GM19328 (cell line): ENCODE data around the gene NANOG.
"Not testable (repeated sequence)": the region's sequence is repeated elsewhere in the genome, so short reads cannot be mapped to it uniquely, and the experiment has no call there.

Experiments
- ATAC-seq: cut with Tn5 transposase; IDR thresholded peaks from one replicate; pipeline ENCODE4 v1.9.1; 2021; ENCODE audit warnings: mild to moderate bottlenecking, moderate library complexity; ENCODE audit not compliant: unreplicated experiment

The NANOG gene

DNA sequence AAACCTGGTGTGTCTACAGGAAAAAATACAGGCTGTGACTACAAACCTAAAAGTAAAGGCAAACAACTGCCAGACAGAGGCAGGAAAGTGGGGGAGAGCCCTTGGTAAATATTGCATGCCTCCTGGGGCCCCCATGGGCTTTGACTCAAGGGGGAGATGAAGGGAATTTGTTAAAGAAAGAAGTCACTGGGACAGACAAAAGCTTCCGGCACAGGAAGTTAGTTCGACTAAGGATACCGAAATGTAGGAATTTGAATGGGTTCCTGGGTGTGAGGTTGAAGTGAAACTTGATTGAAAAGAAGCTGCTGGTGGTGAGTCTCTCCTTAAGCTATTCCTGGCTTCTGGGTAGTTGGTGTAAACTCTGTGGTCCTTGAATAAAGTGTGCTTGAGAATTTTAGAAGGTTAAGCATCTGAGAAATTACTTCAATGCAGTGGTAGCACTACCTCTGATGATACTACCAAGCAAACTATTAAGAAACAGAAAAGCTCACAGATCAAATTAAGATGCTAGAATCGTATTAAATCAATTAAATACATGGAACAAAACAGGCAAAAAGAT lies 9.6 kb downstream of the NANOG start:
- not testable (repeated sequence) for ATAC-seq

DNA sequence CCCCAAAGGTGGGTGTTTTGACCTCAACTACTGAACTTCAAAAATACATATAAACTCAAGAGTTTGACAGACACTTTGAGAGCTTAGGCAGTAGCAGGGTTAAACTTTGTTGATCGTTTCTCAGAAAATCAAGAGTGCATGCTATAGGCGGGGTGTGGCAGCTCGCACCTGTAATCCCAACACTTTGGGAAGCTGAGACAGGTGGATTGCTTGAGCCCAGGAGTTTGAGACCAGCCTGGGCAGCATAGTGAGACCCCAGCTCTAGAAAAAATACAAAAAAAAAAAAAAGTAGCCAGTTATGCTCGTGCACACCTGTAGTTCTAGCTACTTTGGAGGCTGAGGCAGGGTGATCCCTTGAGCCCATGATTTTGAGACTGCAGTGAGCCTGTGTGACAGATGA lies 12.3 kb downstream of the NANOG start:
- ATAC-seq, result no peak

- ATAC-seq, result not testable (repeated sequence)
Measured at GRCh38 chr12:7806319-7806718, 17.1 kb downstream of the NANOG start.

DNA sequence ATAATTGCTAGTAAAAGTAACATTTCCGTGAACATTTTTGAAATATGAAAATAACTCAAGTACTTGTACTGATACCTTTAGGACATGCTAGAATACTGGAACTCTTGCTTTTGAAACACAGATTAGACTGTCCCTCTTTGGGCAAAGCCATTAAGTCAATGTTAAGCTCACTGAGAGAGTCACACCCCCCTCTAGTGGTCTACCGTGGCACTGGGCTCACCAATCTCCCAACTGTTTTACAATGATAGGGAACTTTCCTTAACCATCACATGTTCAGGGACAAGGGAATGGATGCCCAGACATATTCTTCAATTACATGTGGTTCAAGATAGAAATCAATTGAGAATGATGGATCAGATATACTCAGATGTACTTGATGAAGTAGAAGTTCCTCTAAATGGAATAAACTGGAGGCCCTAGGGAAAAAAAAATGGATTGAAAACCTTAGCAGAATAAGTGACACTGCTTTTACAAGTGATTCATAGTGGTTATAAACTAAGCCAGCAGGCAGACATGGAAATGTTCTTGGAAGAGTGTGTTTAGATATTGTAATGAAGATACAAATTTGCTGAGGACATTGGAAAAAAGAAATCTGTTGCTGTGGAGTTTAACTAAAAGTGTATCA lies 17.8 kb downstream of the NANOG start:
- ATAC-seq, result no peak

DNA sequence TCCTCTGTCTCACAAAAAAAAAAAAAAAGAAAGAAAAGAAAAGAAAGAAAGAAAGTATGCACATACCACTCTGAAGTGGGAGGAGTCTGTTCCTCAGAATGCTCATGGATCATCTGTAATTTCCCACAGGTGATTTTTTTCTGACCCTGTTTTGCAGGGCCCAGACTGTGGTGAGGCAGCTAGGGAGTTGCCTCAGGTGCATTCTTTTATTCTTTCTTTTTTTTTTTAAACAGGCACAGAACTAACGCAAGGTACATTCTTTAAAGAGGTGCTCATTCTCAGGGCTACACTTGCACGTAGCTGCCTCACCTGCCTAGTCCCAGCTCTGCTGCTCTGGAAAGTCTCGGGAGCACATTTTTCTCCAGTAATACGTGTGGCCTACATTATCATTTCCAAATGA lies 36.6 kb downstream of the NANOG start:
- ATAC-seq, result not testable (repeated sequence)

DNA sequence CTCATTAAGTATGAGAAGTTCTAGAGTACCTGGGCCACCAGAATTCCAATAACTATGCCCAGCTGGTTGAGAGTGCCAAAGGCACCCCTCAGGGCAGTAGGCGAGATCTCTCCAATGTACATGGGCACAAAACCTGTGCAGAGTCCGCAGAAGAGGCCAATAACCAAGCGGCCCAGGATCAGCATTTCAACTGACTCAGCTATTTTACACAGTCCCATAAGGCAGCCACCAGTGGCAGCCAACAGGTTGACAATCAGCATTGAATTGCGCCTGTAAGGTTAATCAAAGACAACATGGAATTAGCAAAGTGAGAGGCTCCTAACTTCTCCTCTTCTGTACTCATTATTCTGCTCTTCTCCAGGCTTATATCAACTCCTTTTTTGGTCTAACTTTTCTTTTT lies 40.5 kb downstream of the NANOG start:
- not testable (repeated sequence) for ATAC-seq

GRCh38 chr12:7832059-7832696 lies 43.0 kb downstream of the NANOG start:
- ATAC-seq, result no peak

- ATAC-seq, result not testable (repeated sequence)
Measured at GRCh38 chr12:7833201-7833600, 44.0 kb downstream of the NANOG start.

GRCh38 chr12:7833831-7834230 lies 44.6 kb downstream of the NANOG start:
- ATAC-seq, result no peak

DNA sequence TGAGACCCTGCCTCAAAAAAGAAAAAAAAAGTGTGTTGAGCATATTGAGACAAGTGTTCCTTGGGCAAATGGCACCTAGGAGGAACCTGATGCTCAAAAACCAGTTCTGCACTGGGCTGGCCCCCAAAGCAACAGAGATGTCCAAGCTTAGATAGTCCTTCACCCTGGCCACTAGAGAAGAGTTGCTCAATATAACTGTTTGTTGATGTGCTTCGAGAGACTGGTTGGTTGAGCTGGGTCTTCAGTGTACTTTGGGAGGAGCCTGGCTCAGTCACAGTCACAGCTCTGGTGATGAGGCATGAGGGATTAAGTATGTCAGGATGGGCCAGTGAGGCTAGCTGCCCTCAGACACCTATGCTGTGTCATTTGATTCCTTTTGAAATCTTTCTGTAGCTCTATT lies 45.5 kb downstream of the NANOG start:
- ATAC-seq, result no peak

GRCh38 chr12:7835116-7835515 lies 45.9 kb downstream of the NANOG start:
- ATAC-seq, result no peak

DNA sequence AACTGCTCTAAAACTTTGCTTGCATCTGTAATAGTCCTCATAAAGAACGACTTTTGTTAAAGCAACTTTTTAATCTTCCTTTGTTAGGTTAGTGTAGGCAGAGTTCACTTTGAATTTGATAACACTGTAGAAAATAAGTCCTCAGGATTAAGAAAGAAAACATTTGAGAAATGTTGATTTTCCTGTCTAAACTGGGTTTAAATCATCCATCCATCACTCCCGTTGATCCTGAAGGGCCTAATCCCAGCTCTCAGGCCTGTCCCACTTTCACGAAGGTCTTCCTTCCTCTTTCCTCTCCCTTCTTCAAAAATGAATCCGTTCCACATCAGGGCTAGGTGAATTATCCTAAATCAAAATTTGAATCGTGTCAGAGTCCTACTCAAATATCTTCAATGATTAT lies 46.6 kb downstream of the NANOG start:
- no peak for ATAC-seq

DNA sequence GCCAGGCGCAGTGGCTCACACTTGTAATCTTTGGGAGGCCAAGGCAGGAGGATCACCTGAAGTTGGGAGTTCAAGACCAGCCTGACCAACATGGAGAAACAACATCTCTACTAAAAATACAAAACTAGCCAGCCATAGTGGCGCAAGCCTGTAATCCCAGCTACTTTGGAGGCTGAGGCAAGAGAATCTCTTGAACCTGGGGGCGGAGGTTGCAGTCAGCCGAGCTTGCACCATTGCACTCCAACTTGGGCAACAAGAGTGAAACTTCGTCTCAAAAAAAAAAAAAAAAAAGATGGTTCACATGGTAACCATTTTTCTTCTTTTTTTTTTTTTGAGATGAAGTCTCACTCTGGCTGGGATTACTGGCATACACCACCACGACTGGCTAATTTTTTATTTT lies 48.2 kb downstream of the NANOG start:
- ATAC-seq, result no peak

- ATAC-seq, result not testable (repeated sequence)
Measured at GRCh38 chr12:7839226-7839625, 50.0 kb downstream of the NANOG start.

GRCh38 chr12:7839848-7840247 lies 50.6 kb downstream of the NANOG start:
- not testable (repeated sequence) for ATAC-seq

DNA sequence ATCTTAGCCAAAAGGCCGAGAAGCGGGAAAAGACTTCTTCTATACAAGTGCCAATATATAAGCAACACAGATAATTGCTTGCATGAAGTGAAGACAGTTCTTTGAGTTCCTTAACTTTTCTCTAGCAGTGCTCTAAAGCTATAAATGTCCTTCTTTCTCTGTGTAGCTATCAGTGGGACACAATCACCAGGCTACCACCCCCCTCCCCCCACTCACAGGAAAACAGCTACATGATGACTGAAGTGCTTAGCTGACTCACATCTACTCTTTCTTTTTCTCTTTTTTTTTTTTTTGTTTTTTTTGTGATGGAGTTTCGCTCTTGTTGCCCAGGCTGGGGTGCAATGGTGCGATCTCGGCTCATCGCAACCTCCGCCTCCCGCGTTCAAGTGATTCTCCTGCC lies 53.2 kb downstream of the NANOG start:
- not testable (repeated sequence) for ATAC-seq

DNA sequence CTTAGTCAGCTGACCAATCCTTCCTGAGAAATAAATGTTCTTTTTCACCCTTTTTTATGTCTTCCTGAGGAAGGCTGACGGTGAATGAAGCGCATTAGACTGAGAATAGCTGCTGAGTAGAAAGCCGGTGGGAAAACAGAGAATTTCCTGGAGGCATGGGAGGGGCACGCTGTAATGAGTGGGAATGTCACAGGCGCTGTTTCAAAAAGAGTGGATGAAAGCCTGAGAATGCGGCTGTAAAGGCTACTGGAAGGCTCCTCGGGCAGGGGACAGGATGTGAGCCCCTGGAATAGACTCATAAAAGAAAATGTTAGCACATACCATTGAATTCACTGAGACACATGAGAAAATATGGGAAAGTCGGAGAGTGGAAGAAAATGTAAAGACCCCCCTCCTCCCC lies 53.9 kb downstream of the NANOG start:
- not testable (repeated sequence) for ATAC-seq

DNA sequence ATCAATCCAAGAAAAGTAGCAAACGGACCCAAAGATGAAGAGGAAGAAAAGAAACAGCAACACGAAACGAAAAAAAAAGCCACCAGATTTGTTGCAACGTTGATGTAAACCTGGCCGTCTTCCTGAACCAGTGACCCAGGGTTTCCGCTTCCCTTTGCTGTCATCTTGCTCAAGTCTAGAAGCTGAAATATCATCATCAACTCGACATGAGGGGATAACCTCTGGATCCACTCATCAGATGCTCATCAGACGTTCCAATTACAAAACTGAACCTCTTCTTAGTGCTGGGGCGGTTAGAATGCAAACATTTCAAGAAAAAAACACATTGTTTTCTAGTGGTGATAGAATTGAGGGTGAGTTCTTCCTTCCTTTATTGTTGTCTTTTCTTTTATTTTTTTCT lies 54.4 kb downstream of the NANOG start:
- ATAC-seq, result not testable (repeated sequence)

DNA sequence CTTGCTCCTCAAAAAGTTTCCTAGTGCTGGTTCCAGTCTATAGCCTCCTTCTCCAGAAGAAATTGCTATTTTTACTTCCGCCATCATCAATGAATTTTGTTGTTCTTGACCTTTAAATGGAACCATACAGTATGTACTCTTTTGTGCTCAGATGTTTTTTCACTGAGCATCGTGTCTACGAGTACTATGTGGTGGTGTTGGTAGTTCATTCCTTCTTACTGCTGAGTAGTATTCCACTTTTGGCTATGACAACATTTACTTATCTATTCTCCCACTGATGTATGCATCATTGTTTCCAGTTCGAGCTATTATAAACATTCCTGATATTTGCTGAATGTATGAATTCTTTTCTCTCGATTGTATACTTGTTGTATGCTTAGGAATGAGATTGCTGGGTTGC lies 54.9 kb downstream of the NANOG start:
- no peak for ATAC-seq

DNA sequence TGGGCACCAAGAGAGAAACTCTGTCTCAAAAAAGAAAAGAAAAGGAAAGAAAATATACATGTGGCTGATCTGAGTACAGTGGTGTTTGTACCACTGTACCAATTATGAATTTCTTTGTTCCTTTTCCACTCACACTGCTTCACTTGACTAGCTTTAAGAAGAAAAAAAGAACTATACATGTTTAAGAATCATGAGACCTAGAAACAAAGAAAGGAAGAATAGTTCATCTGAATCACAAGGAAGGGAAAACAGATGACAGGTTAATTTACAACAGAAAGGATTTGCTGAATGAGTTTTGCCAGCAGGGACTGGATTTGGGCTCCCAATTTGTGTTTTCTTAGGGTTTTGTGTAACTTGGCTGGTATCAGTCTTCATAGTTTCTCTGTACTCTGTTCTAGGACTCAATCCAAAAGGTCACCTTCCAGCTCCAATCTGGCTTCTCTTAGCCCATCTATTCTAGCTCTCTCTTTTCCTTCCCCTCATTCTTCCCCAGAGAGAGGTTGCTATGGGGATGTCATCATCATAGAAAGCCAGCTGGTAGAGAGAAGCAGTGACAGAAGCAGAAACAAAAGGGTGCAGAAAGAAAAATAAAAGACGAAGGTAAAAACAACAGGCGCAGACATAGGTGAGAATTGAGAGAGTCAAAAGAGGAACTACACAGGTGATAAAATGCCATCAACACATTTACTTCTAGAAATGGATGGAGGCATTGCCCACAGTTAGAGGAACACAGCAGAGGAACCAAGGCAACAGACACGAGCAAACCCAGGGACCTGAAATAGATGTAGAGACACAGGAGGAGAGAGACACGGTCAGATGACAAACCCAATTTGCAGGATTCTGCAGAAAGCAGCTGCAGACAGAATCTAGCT lies 58.3 kb downstream of the NANOG start:
- not testable (repeated sequence) for ATAC-seq

GRCh38 chr12:7848098-7848422 lies 58.9 kb downstream of the NANOG start:
- not testable (repeated sequence) for ATAC-seq
